ENCODE data around the gene NFXL1.

Gene NFXL1

GRCh38 chr4:47816748-47817147 lies 97.6 kb downstream of the NFXL1 start:
- TF ChIP-seq EZH2 (IDR thresholded peaks at IDR 0.05; ENCODE audit: borderline replicate concordance, low read length): no peak
- TF ChIP-seq, protein P1, sequence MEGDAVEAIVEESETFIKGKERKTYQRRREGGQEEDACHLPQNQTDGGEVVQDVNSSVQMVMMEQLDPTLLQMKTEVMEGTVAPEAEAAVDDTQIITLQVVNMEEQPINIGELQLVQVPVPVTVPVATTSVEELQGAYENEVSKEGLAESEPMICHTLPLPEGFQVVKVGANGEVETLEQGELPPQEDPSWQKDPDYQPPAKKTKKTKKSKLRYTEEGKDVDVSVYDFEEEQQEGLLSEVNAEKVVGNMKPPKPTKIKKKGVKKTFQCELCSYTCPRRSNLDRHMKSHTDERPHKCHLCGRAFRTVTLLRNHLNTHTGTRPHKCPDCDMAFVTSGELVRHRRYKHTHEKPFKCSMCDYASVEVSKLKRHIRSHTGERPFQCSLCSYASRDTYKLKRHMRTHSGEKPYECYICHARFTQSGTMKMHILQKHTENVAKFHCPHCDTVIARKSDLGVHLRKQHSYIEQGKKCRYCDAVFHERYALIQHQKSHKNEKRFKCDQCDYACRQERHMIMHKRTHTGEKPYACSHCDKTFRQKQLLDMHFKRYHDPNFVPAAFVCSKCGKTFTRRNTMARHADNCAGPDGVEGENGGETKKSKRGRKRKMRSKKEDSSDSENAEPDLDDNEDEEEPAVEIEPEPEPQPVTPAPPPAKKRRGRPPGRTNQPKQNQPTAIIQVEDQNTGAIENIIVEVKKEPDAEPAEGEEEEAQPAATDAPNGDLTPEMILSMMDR (IDR thresholded peaks at IDR 0.05; ENCODE audit: low read length): no peak
- no peaks in the 10 kb centered on the region for H3K4me1 ChIP-seq (ENCODE audit: insufficient read depth, low read length, severe bottlenecking)
- no peak overlapping the region for H3K4me2 ChIP-seq (ENCODE audit: low read length)

GRCh38 chr4:47814618-47815295 lies 99.6 kb downstream of the NFXL1 start:
- no peak overlapping the region for H3K27ac ChIP-seq (ENCODE audit: low read depth, low read length, poor library complexity, severe bottlenecking)
- no peaks in the 10 kb centered on the region for H3K4me1 ChIP-seq (ENCODE audit: insufficient read depth, low read length, severe bottlenecking)
- H3F3A ChIP-seq (ENCODE audit: insufficient read depth, low read length): no peaks in the 10 kb centered on the region
- no peaks in the 10 kb centered on the region for H4K20me1 ChIP-seq (ENCODE audit: insufficient read depth, low read length)
- TF ChIP-seq EZH2 (IDR thresholded peaks at IDR 0.05; ENCODE audit: borderline replicate concordance, low read length): no peak
- TF ChIP-seq, protein P1 (IDR thresholded peaks at IDR 0.05; ENCODE audit: low read length): no peak
- H3K79me2 ChIP-seq (ENCODE audit: insufficient read depth, low read length): no peaks in the 10 kb centered on the region
- H3K27me3 ChIP-seq (ENCODE audit: insufficient read depth, low read length): no peaks in the 10 kb centered on the region
- H3K36me3 ChIP-seq (ENCODE audit: insufficient read depth, low read length): no peaks in the 10 kb centered on the region
- no peaks in the 10 kb centered on the region for H3K9me3 ChIP-seq (ENCODE audit: low read length)
- H3K4me3 ChIP-seq (ENCODE audit: low read depth, low read length, poor library complexity, severe bottlenecking): no peak overlapping the region
- H2AFZ ChIP-seq (ENCODE audit: low read length): no peak overlapping the region
- H3K9me2 ChIP-seq (ENCODE audit: low read depth, low read length): no peaks in the 10 kb centered on the region
- H3K9ac ChIP-seq (ENCODE audit: low read length): no peak overlapping the region
- no peak overlapping the region for H3K4me2 ChIP-seq (ENCODE audit: low read length)

More at GRCh38 chr4:47816748-47817147, 97.6 kb downstream of the NFXL1 start:
- H3K27ac ChIP-seq (ENCODE audit: low read depth, low read length, poor library complexity, severe bottlenecking): no peak overlapping the region
- H4K20me1 ChIP-seq (ENCODE audit: insufficient read depth, low read length): no peaks in the 10 kb centered on the region
- H3K4me3 ChIP-seq (ENCODE audit: low read depth, low read length, poor library complexity, severe bottlenecking): no peak overlapping the region
- no peaks in the 10 kb centered on the region for H3K27me3 ChIP-seq (ENCODE audit: insufficient read depth, low read length)
- H3F3A ChIP-seq (ENCODE audit: insufficient read depth, low read length): no peaks in the 10 kb centered on the region
- no peaks in the 10 kb centered on the region for H3K9me3 ChIP-seq (ENCODE audit: low read length)
- H2AFZ ChIP-seq (ENCODE audit: low read length): no peak overlapping the region
- H3K79me2 ChIP-seq (ENCODE audit: insufficient read depth, low read length): no peaks in the 10 kb centered on the region
- no peaks in the 10 kb centered on the region for H3K9me2 ChIP-seq (ENCODE audit: low read depth, low read length)
- no peak overlapping the region for H3K9ac ChIP-seq (ENCODE audit: low read length)
- no peaks in the 10 kb centered on the region for H3K36me3 ChIP-seq (ENCODE audit: insufficient read depth, low read length)

DNA sequence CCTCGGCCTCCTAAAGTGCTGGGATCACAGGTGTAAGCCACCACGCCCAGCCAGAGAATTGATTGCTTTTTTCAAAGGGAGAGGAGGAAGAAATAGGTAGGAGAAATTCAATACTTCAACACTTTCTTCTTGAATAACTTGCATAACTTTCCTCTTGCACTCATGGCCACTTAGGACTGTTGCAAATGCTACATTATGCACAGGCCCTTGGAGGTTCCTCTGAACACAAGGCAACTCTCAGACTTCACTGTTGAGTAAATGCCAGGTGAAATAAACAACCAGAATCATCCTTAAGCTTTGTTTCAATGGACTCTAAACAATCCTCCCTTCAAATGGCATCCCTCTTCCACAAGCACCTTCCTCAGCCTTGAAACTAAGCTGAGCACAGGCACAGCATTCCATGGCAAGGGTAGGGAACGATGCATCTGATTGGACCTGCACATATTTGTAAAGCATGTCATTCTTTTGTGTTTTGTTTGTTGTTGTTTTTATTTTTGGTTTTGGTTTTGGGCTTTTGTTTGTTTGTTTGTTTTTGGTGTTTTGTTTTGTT lies 104.7 kb downstream of the NFXL1 start:
- Histone ChIP-seq H3K79me2 (ENCODE audit: insufficient read depth, low read length) (no peaks in the 10 kb centered on the region), H2AFZ (ENCODE audit: low read length) (no peak overlapping the region), H3K27me3 (ENCODE audit: insufficient read depth, low read length) (no peaks in the 10 kb centered on the region), H3K9ac (ENCODE audit: low read length) (no peak overlapping the region), H3K36me3 (ENCODE audit: insufficient read depth, low read length) (no peaks in the 10 kb centered on the region), H3K4me1 (ENCODE audit: insufficient read depth, low read length, severe bottlenecking) (no peaks in the 10 kb centered on the region), H3K9me3 (ENCODE audit: low read length) (no peaks in the 10 kb centered on the region), H3K9me2 (ENCODE audit: low read depth, low read length) (no peaks in the 10 kb centered on the region), H3F3A (ENCODE audit: insufficient read depth, low read length) (no peaks in the 10 kb centered on the region), H3K27ac (ENCODE audit: low read depth, low read length, poor library complexity, severe bottlenecking) (no peak overlapping the region), H3K4me2 (ENCODE audit: low read length) (no peak overlapping the region), H4K20me1 (ENCODE audit: insufficient read depth, low read length) (no peaks in the 10 kb centered on the region), H3K4me3 (ENCODE audit: low read depth, low read length, poor library complexity, severe bottlenecking) (no peak overlapping the region)
- TF ChIP-seq EZH2 (IDR thresholded peaks at IDR 0.05; ENCODE audit: borderline replicate concordance, low read length): no peak
- TF ChIP-seq, protein P1 (IDR thresholded peaks at IDR 0.05; ENCODE audit: low read length): no peak

All from OCI-LY1 (cell line).